Iris pigment epithelial cell (primary cell): ENCODE results near the gene KMT5C.

ENCODE experiments used
- DNase-seq: peaks from one replicate; pipeline ENCODE4 v3.0.0-alpha.2; 2011; ENCODE audit warnings: low read depth

Gene KMT5C

DNA sequence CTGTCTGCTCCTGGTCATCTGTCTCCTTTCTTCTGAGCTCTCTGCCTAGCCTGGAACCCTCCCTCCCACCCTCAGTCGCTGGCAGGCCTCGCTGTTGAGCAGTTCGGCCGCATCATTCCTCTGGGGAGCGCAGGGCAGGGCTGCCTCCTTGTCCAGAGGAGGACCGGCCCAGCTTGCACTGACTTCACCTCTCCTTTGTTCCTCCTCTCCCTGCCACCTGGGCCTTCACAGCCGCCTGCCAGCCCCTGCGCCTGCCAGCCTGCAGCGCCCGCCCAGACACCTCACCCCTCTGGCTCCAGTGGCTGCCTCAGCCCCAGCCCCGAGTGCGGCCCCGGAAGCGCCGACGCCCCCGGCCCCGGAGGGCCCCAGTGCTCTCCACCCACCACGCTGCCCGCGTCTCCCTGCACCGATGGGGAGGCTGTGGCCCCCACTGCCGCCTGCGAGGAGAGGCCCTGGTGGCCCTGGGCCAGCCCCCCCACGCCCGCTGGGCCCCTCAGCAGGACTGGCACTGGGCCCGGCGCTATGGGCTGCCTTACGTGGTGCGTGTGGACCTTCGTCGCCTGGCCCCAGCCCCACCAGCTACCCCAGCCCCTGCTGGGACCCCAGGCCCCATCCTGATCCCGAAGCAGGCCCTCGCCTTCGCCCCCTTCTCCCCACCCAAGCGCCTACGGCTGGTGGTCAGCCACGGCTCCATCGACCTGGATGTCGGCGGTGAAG is 7.2 kb downstream of the KMT5C start:
- DNase-seq: no peak

DNA sequence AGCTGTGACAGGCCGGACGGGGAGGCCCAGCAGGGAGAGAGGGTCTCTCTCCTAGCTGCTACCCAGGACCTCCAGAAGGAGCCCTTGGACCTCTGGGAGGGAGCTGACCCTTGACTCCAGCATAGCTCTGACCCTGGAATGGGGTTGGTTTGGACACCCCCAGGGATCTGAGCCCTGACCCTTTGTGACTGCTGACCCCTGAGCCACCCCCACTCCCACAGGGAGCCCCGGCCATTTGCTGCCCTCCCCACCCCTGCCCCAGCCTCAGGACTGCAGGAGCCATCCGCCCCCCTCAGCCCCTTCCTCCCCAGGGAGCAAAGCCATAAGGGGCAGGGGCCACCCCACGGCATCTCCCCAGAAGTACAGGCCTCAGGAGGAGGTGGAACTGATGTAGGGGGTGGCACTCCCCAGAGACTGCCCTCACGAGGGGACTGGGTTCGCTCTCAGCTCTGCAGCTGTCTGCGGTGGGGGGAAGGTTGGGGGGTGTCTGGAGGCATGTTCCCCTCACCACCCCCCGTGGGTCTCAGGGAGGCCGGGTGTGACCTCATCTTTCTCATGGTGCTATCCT is 7.8 kb downstream of the KMT5C start:
- DNase-seq: no peak

DNA sequence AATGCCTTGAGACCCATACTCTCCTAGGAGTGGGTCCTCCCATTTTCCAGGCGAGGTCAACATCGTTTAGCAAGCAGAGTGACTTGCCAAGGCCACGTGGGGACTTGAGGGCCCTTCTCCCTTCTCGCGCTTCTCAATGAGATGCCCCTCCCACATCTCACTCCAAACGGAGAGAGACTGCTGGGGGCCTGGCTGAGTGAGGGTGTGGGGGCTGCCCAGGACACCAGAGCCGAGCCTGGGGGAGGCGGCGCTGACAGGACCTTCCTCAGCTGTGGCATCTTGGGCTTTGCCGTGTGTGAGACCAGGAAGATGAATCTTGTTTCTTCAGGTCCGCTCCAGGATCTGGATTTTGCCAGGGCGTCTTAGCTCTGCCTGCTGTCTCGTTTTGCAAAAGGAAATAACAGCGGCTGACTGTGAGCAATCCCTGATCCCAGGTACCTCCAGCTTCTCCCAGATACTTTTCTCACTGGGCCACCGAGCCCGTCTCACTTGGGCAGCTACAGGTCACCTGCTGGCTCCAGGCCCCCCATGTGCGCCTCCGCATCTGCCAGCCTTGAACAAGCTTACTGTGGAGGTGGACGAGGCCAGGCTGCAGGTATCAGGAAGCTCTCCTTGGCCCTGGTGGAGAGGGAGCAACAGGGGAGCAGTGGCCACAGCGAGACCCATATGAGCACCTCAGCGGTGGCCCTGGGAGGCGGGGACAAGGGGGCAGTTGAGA is 8.8 kb downstream of the KMT5C start:
- DNase-seq: no peak

DNA sequence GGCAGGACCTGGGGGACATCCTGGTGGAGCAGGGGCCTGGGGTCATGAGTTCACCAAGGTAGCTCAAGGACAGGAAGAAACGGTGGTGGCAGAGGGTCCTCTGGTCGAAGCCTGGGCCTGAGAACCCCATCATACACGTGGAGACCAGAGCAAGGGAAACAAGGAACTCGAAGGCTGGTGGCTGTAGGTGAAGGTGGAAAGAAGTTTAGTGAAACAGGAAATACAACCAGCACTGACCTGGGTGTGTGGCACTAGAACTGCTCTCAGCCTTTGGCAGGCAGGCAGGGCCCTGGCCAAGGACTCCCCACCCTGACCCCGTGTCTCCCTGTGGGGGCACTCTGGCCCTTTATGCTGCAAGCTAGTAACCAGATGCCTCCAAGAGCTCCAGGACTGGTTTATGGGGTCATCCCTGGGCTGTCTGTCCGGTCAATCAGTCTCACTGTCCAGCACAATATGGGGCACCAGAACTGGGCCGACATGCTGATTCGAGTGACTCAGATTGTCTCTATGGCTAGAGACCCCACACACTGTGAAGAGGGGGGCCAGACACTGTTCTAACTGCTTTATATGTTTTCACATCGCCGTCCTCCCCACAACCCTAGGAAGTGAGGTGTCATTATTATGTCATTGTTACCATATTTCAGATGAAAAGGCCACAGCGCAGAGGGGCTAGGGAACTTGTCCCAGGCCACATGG is 11.1 kb downstream of the KMT5C start:
- DNase-seq: no peak

DNA sequence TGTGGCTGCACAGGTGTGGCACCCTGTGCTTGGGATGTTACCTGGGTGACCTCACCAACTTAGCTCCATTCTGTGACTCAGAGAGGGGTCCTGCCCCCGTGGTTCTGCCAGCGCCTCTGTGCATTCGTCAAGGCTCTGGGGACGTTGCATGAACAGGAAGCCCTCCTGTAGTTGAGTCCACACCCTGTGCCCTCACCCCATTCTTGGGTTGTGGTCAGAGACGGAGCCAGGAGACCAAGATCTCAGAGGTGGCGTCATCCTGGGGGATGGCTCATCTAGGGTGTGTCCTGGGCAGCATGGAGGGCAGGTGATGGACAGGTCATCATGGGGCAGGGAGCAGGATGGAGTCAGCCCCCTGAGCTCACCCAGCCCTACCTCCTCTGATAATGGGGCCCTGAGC is 12.4 kb downstream of the KMT5C start:
- no peak for DNase-seq

DNA sequence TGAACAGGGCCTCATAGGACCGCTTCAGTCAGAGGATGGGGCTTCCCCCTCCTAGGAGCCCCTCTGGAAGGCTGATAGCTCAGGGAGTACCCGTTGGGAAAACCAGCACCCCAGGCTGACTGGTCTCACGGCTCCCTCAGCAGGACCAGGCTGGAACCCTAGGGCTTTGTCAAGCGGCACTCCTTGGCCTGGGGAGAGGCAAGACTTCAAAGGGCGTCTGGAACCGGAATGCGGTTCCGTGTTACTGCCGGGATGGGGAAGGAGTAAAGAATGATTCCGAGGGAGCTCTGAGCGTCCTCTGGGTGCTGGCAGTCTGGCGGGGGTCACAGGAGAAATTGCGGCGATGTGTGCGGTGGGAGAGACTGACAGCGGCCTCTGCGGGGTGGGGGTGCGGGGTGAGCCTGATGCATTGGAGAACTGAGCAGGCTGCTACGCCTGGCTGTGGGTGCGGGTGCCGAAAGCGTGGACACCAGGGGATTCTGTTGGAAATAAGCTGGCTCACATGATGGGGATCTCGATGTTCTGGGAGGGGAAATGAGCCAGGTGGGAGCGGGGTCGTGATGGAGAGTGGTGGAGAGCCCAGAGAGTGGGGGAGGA is 13.0 kb downstream of the KMT5C start:
- no peak for DNase-seq

DNA sequence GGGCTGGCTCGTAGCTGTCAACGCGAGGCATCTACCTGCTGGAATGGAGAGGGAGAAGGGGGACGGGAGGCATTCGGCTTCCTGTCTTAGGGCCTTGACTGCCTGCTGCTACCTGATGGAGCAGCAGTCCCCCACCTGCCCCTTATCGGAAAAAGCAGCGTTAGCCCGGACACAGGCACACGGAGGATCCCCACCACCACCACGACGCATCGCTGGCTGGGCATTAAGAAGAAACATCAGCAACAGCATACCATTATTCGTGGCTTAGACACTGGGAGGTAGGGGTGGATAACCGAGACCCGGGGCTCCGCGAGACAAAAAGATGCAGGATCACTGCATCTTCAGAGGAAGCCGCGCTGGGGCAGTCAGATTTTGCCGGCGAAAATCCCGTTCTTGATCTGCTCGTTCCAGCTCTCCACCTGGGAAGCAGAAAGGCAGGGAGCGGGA is 13.7 kb downstream of the KMT5C start:
- DNase-seq: no peak

DNA sequence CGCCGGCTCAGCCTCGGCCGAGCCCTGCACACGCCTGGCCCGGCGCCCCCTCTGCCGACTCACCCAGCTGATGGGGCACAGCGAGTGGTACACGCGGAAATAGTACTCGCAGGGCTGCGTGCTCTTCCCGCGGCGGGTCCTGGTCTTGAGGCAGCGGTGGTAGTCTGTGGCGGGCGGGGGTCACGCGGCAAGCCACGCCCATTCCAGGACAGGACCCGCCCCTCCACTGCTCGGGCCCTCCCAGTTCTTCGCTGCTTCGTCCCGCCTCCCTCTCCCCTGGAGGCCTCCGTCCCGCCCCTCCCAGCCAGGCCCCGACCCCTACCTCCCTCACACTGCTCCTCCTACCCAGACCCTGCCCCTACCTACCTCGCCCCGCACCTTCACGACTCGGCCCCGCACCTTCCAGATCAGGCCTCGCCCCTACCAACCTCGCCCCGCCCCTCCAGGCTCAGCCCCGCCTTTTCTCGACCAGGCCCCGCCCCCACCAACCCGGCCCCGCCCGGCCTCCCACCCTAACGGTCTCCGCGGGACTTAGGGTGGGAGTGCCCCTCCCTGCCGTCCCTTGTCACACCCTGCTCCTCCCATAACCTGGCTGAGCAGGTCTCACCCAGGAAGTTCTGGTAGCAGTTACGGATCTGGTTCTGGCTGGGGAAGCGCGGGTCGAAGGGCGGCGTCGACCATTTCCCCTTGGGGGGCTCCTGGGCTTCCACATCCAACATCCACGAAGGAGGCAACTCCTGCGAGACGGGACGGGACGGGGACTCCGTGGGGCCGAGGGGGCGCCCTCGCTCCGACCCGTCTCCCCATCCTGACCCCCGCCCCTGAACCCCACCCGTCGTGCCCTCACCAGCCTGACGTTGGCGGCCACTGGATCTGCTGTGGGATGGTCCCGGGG is 14.4 kb downstream of the KMT5C start:
- DNase-seq: peak; percentile 49

DNA sequence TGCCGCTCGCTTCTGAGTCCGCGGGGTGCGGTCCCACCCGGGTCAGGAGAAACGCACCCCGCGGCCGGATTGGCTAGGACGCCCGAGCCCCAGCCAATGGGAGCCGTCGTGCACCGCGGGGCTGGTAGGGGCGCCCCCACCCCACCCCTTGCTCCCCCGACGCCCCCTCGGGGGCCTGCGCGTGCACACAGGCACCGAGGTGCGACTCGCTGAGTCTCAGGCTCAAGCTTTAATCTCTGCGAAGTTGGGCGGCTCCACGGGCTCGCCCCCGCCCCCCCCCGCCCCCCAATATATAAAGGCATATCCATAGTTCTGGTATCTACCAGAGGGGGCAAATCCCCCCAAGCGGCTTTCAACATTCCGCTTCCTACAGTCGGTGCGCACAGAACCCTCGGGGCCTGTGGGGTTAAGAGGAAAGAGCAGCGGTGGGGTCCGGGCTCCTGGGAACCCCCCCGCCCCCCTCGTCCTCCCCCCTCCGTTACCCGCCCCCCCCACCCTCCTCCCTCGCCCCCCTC is 15.1 kb downstream of the KMT5C start, which contains the start of gene COX6B2:
COX6B2 (minus strand) TSS at position 22 of the 515 bp plus-strand sequence. CDS start 198 bp downstream, outside the sequence.
- DNase-seq: no peak

DNA sequence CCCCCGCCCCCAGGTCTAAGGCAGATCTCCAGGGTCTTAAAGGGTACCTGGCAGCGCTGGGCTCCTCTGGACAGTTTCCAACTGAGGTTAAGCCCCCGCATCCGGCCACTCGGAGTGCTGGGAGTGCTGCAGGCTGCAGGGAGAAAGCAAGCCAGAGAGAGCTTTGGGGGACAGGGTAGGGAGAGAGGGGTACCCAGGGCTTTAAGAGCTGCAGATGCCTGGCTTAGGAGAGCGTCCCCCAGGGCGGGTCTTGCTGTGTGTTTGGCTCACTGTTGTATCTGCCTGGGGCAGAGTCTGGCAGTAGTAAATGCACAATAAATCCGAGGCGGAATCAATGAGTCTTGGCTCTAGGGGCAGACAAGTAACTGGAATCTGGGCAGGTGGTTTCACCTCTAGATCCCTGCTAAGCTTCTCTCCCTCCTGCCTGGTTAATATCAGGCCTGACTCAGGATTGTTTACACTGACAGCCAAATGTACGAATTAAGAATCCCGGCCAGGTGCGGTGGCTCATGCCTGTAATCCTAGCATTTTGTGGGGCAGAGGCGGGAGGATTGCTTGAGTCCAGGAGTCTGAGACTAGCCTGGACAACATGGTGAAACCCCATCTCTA is 15.6 kb downstream of the KMT5C start:
- DNase-seq: no peak

DNA sequence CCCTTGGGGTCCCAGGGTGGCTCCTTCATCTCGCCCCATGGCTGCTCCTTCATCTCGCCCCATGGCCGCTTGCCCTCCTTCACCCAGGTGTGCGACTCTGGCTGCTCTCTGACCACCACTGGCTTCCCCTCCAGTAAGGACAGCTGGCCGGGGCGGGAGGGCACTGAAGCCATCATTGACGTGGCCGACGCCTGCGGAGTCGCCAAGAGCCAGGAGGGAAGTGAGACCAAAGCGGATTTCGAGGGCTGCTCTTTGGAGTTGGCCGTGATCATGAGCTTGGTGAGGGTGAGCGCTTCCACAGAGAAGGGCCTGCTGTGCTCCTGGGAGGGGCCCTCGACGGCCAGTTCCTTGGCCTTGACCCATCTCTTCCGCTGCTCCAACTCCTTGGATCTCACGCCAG is 18.8 kb downstream of the KMT5C start:
- DNase-seq: no peak

DNA sequence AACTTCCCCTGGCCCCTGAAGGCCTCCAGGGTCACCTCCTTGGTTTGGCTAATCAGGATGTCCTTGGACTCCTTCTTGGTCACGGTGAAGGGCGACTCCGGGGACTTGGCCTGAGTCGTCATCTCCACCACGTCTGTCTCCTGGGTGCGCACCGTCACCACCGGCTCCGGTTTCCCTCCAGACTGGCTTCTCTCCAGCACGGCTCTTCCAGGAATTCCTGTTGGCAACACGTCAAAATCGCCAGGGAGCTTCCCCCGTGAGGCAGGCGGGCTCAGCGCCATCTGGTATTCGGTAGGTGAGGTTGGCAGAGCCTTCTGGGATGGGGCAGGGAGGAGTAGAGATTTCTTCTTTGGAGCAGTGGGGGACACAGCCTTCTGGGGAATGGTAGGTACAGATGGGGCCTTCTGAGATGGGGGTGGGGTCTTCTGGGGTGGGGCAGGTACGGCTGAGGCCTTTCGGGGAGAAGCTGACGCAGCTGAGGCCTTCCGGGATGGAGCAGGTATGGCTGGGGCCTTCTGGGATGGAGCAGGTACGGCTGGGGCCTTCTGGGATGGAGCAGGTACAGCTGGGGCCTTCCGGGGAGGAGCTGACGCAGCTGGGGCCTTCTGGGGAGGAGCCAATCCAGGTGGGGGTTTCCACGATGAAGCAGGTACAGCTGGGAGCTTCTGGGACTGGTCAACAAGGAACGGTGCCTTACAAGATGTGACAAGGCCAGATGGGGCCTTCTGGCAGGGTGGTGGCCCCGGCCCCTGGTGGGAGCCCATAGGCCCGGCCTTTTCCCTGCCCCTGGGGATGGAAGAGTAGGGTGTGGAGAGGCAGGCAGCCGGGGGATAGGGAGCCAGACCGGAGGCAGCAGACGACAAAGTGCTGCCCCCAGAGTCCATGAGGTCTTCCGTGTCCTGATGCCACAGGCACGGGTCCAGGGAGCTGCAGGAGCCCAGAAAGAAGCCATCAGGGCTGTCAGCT is 19.6 kb downstream of the KMT5C start:
- no peak for DNase-seq

DNA sequence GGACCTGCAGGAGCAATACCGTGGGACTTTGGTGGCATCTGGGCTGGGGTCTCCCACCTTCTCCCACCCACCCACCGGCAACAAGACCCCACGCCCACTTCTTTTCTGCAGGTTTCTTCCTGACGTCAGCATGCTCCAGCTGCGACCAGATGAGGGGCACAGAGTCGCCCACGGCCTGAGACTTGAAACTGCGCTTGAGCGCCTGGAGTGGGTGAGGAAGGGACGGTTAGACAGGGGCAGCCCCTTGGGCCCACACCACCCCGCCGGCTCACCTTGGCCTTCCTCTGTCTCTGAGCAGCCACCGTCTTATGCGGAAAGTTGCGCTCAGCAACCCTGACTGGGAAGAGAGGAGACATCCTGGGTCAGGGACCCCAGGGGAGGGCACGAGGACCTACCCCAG is 21.2 kb downstream of the KMT5C start:
- DNase-seq: no peak

DNA sequence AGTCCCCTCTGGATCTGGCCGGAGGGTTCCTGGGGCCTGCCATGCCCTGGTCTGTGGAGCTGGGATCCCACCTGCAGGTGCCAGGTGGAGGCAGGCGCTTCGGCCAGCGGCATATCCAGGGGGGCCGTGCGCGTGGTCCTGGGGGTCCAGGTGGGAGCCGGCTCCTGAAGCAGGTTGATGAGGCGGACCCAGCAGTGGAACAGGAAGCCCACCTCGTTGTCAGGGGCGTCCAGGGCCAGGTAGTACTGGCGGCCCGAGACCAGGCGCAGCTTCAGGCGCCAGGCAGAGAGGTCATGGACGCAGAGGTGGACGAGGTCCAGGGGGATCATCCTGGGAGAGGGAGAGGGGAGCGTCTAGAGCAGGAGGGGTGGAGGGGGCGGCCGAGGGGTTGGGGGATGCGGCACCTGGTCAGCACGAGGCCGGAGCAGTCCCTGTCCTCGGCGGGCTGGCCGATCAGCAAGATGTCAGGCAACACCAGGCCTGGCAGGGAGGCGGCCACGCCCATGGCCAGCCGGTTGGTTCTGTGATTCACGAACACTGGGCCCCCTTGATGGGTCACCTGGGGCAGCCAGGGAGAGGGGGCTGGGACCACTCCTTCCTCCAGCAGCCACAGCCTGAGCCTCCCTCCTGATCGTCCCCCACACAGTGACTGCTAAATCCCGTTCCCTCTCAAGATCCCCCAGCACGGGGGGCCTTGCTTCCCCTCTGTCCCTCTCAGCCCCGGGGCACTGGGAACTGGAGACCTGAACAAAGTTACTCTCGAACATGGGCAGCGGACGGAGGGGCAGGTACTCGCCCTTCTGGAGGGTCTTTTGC is 22.7 kb downstream of the KMT5C start:
- no peak for DNase-seq

DNA sequence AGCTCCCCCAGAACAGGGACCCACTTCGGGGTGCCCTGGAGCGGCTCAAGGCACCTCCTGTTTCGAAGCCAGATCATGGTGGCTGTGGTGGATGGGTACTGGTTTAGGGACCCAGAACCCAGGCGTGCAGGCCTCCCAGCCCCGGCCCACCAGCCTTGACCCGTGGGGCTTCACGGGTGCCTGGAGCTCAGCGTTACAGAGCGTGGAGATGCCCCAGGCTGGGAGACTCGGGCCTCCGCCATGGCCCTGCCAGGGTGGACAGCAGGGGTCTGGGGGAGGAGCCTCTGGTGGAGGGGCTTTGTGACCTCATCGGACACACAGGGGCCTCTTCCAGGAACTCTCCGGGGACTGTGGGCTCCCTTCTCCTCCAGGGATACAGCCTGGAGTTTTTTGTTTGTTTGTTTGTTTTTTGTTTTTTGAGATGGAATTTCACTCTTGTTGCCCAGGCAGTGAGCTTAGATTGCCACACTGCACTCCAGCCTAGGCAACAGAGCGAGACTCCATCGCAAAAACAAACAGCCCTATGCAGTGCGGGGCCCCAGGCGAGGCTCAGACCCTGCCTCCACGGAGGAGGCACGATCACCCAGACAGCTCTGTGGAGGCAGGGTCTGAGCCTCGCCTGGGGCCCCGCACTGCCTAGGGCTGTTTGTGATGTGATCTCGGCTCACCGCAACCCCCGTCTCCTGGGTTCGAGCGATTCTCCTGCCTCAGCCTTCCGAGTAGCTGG is 23.5 kb downstream of the KMT5C start, which contains the start of gene GARIN5B:
GARIN5B (minus strand) TSS at position 271 of the 727 bp plus-strand sequence; CDS start at position 77, 194 bp downstream.
- DNase-seq: no peak

DNA sequence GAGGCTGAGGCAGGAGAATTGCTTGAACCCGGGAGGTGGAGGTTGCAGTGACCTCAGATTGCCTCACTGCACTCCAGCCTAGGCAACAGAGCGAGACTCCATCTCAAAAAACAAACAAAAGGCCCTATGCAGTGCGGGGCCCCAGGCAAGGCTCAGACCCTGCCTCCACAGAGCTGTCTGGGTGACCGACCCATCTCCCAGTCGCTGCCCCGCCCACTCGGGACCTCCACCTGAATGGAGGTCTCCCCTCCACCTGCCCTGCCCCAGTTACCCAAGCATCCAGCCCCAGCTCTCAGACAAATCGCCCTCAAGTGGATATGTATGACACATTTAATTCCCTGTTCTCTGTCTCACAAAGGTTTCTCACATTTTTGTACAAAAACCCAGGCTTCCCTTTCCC is 25.6 kb downstream of the KMT5C start:
- no peak for DNase-seq

DNA sequence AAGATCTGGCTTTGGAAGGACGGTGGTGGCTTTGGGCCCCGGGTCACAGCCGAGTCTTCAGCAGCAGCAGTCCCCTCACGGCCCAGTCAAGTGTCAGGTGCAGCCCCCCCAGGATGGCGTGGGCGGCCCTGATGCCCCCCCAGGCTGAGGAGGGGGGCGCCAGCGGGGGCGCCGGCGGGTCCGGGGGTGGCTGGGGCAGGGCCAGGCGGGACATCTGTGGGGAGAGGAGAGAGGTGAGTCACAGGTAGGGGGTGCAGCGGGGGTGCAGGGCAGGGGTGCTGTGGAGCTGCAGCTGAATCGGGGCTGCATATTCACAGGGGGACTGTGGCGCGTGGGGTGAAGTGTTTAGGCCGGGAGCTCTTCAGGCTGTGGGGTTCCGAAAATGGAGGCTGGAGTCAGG is 26.3 kb downstream of the KMT5C start:
- DNase-seq: no peak

DNA sequence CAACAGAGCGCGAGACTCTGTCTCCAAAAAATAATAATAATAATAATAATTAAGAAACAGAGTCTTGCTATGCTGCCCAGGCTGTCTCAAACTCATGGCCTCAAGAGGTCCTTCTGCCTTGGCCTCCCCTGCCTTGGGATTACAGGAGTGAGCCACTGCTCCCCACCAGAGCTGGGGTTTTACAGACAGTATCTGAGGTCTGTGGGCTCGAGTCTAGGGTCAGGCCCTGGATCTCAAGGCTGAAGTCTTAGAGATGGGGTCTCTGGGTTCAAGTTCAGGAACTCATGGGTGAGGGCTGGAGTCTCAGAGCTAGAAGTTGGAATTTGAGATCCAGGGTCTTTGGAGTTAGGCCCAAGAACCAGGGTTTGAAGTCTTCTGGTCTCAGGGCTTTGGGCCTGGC is 27.1 kb downstream of the KMT5C start:
- DNase-seq: no peak
